HepG2 (cell line): ENCODE measurements around the gene CTCF. TPM values are rescaled to one million over a fixed set of nuclear protein-coding genes. Genes with fewer than 3 reads are reported as not detected.

ENCODE experiments used
- DNMT3B ChIP-seq: conservative IDR thresholded peaks from 2 replicates; pipeline ENCODE4 v1.6.1; 2016; ENCODE audit warnings: missing biosample characterization, control low read depth
- HNRNPL ChIP-seq: fragments of 200-400 bp; formaldehyde crosslinking; IDR thresholded peaks from 2 replicates; pipeline ENCODE4 v1.6.1; 2017; ENCODE audit warnings: mild to moderate bottlenecking, low read depth, low read length
- IKZF4 ChIP-seq: sonication (generic); formaldehyde crosslinking; IDR thresholded peaks from 2 replicates; pipeline ENCODE4 v1.5.1; 2020; ENCODE audit warnings: borderline replicate concordance, mild to moderate bottlenecking, low read depth, missing genetic modification reagents; ENCODE audit errors: not compliant biosample characterization
- KMT2B ChIP-seq: IDR thresholded peaks from 2 replicates; pipeline ENCODE4 v1.6.1; 2016; ENCODE audit warnings: missing genetic modification reagents, missing compliant biosample characterization
- MXI1 ChIP-seq: IDR thresholded peaks from 3 replicates; pipeline ENCODE4 v1.6.1; 2012; ENCODE audit warnings: low read depth, low read length, inconsistent platforms, borderline replicate concordance
- ZC3H4 ChIP-seq: sonication (generic); formaldehyde crosslinking; IDR thresholded peaks from 2 replicates; pipeline ENCODE4 v1.4.0; 2020; ENCODE audit warnings: missing genetic modification reagents, borderline replicate concordance
- ZFP1 ChIP-seq: IDR thresholded peaks from 2 replicates; pipeline ENCODE4 v1.6.1; 2016
- ZNF160 ChIP-seq: sonication (generic); formaldehyde crosslinking; IDR thresholded peaks from 2 replicates; pipeline ENCODE4 v1.8.0; 2022; ENCODE audit warnings: mild to moderate bottlenecking, inconsistent platforms, missing genetic modification reagents
- ZNF230 ChIP-seq: sonication (generic); formaldehyde crosslinking; IDR thresholded peaks from 2 replicates; pipeline ENCODE4 v1.4.0; 2020; ENCODE audit warnings: mild to moderate bottlenecking, missing genetic modification reagents
- ZNF232 ChIP-seq: sonication (generic); formaldehyde crosslinking; IDR thresholded peaks from 2 replicates; pipeline ENCODE4 v1.4.0; 2020; ENCODE audit warnings: missing genetic modification reagents, borderline replicate concordance
- ZNF451 ChIP-seq: sonication (generic); formaldehyde crosslinking; IDR thresholded peaks from 2 replicates; pipeline ENCODE4 v1.5.0; 2020; ENCODE audit warnings: mild to moderate bottlenecking, missing genetic modification reagents
- ZNF558 ChIP-seq: sonication (generic); formaldehyde crosslinking; IDR thresholded peaks from 2 replicates; pipeline ENCODE4 v1.9.0; 2022; ENCODE audit warnings: mild to moderate bottlenecking, missing genetic modification reagents, borderline replicate concordance
- ZNF569 ChIP-seq: sonication (generic); formaldehyde crosslinking; IDR thresholded peaks from 2 replicates; pipeline ENCODE4 v1.5.0; 2020; ENCODE audit warnings: mild to moderate bottlenecking, missing genetic modification reagents, moderate library complexity, borderline replicate concordance
- polyA plus RNA-seq, 8 experiments: library from polyadenylated mRNA; depleted of rRNA in 3 of 8; stranded (reverse) in 7 of 8; unstranded in 1 of 8; fragments of >200 nt; fragmentation: Illumina TruSeq in 4 of 8; extraction: Trizol in 4 of 8; gene quantifications; 2 replicates each; pipeline versions ENCODE4 v1.2.1 to v1.2.3, GENCODE V29; 2011 to 2016; ENCODE audit warnings: low read depth in 4 of 8, missing spikeins in 1 of 8, mixed read lengths in 1 of 8; ENCODE audit not compliant: insufficient read depth in 1 of 8
- total RNA-seq, 5 experiments: library from RNA; depleted of rRNA; stranded (reverse); fragments of >200 nt; fragmentation: Illumina TruSeq; extraction: Trizol; gene quantifications; 2 replicates each; pipeline ENCODE4 v1.2.3, GENCODE V29; 2016; ENCODE audit warnings: low read depth in 1 of 5
- TF ChIP-seq, protein P1 (sequence below): sonication (generic); formaldehyde crosslinking; IDR thresholded peaks from 2 replicates; pipeline ENCODE4 v1.5.1; 2020; ENCODE audit warnings: mild to moderate bottlenecking, missing genetic modification reagents, moderate library complexity
- TF ChIP-seq, protein P2 (sequence below): conservative IDR thresholded peaks from 2 replicates; pipeline ENCODE4 v1.6.1; 2018; ENCODE audit warnings: missing genetic modification reagents
- TF ChIP-seq, protein P3 (sequence below): sonication (generic); formaldehyde crosslinking; IDR thresholded peaks from 2 replicates; pipeline ENCODE4 v1.4.0; 2020; ENCODE audit warnings: low read depth, mild to moderate bottlenecking, missing genetic modification reagents
- TF ChIP-seq, protein P4 (sequence below): sonication (generic); formaldehyde crosslinking; IDR thresholded peaks from 2 replicates; pipeline ENCODE4 v1.8.1; 2023; ENCODE audit warnings: missing genetic modification reagents, inconsistent platforms, borderline replicate concordance

Gene CTCF
- total and polyA plus RNA-seq, 2 of the 13 experiments (the other 11 are each of a cell fraction or from before 2014, with no cell fraction given), result 19.5 to 37.5 TPM

DNA sequence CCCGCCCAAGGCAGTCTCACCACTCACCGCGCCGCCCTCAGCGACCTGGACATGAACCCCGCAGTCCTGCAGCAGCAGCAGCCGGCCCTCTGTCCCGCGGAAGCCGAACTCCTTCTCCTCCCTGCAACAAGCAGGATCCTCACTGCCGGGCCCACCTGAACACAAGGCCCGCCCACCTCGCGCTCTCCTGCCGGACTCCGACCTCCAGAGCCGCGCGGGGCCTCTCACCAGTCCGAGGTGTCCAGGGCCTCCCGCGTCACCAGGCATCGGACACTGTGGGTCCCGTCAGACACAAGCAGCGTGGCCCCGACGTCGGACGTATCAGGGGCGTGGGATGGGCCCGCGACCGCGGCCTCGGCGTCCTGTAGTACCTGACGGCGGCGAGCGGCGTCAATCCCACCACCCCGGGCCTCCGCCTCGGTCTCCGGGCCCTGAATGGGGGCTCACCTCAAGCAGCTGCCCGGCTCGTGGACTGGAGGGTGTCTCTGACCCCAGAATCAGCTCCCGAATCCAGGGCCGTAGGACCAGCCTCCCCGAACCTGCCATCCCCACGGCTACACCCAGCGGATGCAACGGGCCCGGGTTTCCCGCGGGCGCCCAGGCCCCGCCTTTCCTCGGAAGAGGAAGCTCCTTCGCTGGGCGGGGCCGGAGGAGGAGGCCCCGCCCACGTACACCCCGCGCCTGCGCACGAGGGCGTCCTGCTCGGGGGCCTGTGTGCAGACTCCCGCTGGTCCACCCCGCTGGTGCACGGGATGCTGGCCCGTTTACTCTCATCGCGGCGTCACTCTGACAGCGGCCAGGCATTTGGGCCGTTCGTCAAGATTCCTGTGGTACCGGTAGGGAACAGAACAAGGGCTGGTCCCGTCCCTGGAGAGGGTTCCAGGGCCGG lies 97.6 kb downstream of the CTCF start, which contains the start of gene ACD (continued):
- TF ChIP-seq, protein P1, sequence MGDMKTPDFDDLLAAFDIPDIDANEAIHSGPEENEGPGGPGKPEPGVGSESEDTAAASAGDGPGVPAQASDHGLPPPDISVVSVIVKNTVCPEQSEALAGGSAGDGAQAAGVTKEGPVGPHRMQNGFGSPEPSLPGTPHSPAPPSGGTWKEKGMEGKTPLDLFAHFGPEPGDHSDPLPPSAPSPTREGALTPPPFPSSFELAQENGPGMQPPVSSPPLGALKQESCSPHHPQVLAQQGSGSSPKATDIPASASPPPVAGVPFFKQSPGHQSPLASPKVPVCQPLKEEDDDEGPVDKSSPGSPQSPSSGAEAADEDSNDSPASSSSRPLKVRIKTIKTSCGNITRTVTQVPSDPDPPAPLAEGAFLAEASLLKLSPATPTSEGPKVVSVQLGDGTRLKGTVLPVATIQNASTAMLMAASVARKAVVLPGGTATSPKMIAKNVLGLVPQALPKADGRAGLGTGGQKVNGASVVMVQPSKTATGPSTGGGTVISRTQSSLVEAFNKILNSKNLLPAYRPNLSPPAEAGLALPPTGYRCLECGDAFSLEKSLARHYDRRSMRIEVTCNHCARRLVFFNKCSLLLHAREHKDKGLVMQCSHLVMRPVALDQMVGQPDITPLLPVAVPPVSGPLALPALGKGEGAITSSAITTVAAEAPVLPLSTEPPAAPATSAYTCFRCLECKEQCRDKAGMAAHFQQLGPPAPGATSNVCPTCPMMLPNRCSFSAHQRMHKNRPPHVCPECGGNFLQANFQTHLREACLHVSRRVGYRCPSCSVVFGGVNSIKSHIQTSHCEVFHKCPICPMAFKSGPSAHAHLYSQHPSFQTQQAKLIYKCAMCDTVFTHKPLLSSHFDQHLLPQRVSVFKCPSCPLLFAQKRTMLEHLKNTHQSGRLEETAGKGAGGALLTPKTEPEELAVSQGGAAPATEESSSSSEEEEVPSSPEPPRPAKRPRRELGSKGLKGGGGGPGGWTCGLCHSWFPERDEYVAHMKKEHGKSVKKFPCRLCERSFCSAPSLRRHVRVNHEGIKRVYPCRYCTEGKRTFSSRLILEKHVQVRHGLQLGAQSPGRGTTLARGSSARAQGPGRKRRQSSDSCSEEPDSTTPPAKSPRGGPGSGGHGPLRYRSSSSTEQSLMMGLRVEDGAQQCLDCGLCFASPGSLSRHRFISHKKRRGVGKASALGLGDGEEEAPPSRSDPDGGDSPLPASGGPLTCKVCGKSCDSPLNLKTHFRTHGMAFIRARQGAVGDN (CRISPR knock-in tag), result peak; percentile 90
- peak; percentile 92; the same call in 1 of the 2 replicates for TF ChIP-seq ZNF558
- TF ChIP-seq ZFP1 (CRISPR knock-in tag), result peak; percentile 61
- TF ChIP-seq, protein P2, sequence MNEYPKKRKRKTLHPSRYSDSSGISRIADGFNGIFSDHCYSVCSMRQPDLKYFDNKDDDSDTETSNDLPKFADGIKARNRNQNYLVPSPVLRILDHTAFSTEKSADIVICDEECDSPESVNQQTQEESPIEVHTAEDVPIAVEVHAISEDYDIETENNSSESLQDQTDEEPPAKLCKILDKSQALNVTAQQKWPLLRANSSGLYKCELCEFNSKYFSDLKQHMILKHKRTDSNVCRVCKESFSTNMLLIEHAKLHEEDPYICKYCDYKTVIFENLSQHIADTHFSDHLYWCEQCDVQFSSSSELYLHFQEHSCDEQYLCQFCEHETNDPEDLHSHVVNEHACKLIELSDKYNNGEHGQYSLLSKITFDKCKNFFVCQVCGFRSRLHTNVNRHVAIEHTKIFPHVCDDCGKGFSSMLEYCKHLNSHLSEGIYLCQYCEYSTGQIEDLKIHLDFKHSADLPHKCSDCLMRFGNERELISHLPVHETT (CRISPR knock-in tag), result 0 out of 2 replicates have a peak, but pooled peaks have one; percentile 77
- TF ChIP-seq, protein P3, sequence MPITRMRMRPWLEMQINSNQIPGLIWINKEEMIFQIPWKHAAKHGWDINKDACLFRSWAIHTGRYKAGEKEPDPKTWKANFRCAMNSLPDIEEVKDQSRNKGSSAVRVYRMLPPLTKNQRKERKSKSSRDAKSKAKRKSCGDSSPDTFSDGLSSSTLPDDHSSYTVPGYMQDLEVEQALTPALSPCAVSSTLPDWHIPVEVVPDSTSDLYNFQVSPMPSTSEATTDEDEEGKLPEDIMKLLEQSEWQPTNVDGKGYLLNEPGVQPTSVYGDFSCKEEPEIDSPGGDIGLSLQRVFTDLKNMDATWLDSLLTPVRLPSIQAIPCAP (CRISPR knock-in tag), result no peak
- TF ChIP-seq MXI1, result peak; percentile 86; the same call in 2 of the 3 replicates
- peak; percentile 64; the same call in 1 of the 2 replicates for TF ChIP-seq ZNF160 (CRISPR knock-in tag)
- TF ChIP-seq, protein P4, sequence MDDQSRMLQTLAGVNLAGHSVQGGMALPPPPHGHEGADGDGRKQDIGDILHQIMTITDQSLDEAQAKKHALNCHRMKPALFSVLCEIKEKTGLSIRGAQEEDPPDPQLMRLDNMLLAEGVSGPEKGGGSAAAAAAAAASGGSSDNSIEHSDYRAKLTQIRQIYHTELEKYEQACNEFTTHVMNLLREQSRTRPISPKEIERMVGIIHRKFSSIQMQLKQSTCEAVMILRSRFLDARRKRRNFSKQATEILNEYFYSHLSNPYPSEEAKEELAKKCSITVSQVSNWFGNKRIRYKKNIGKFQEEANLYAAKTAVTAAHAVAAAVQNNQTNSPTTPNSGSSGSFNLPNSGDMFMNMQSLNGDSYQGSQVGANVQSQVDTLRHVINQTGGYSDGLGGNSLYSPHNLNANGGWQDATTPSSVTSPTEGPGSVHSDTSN (CRISPR knock-in tag), result no peak
- peak; percentile 69 for TF ChIP-seq IKZF4 (CRISPR knock-in tag)
- TF ChIP-seq ZNF451 (CRISPR knock-in tag), result peak; percentile 19; the same call in 1 of the 2 replicates
- TF ChIP-seq KMT2B (CRISPR knock-in tag), result peak; percentile 74
- TF ChIP-seq ZC3H4 (CRISPR knock-in tag), result no peak
- peak; percentile 88; the same call in 1 of the 2 replicates for TF ChIP-seq ZNF569 (CRISPR knock-in tag)
- TF ChIP-seq ZNF232 (CRISPR knock-in tag), result peak; percentile 25; the same call in 1 of the 2 replicates
- TF ChIP-seq ZNF230 (CRISPR knock-in tag), result peak; percentile 97
- TF ChIP-seq DNMT3B (CRISPR knock-in tag), result peak; percentile 66; the same call in 1 of the 2 replicates
- peak; percentile 73; the same call in 1 of the 2 replicates for TF ChIP-seq HNRNPL
